ENCODE results near the gene GALNT2.

DNA sequence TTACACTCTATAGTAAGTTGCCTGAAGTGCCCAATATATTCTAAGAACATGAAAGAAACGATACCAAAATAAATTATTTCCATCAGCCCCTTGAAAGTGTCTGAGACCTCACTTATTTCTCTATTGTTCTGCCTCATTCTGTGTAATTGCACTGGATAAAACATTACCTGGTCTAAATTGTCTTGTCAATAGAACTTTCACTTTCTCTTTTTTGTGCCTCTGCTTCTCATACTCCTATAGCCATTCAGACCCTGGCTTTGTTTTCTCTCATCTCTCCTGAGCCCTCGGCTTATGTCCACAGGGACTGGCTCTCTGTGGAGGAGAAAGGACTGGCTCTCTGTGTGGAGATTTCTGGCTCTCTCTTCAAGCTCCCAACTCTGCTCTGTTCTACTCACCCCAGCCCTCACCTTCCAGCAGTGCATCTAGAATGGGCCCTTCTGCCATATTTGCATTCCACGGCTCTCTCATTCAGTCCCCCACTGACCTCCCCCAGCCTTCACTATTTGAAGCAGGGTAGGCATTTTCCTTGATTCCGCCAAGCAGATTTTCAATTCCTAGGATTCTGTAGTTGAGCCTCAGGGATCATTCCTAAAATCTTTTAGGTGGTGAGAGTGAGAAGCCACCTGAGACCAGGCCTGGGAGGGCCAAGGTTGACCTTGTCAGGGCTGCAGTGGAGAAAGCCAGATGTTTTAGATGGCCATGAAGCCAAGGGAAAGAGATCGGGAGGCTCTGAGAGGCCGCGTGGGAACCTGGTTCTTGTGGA is 15.9 kb upstream of the GALNT2 start:
- TF ChIP-seq CTCF (IDR thresholded peaks at IDR 0.05; ENCODE audit: borderline replicate concordance, extremely low read depth, low read length, poor library complexity, severe bottlenecking) (no peak), EZH2 (IDR thresholded peaks at IDR 0.05; ENCODE audit: borderline replicate concordance, low read depth, low read length, severe bottlenecking) (no peak)

Data from DND-41 (cell line).